Cardiac muscle cell (in vitro differentiated cells and primary cell): ENCODE results near the gene ACRBP. TPM values are rescaled to one million over a fixed set of nuclear protein-coding genes. Genes with fewer than 3 reads are reported as not detected.

Experiments
- DNase-seq, 2 donors: peaks; one replicate each; pipeline versions ENCODE4 v3.0.0 to v3.0.0-alpha.2; 2010 to 2017; ENCODE audit warnings: low read depth in 1 of 2, low spot score in 1 of 2
- H3K27ac ChIP-seq: fragments of 200-600 bp; sonication (generic); 2 replicates; pipeline ENCODE4 v1.5.1; 2016
- H3K27me3 ChIP-seq: fragments of 200-600 bp; sonication (generic); 2 replicates; pipeline ENCODE4 v1.6.0; 2016; ENCODE audit warnings: control low read depth
- H3K36me3 ChIP-seq: fragments of 200-600 bp; sonication (generic); 2 replicates; pipeline ENCODE4 v1.5.1; 2016; ENCODE audit warnings: control low read depth
- H3K4me1 ChIP-seq: fragments of 200-600 bp; sonication (generic); 2 replicates; pipeline ENCODE4 v1.8.1; 2017; ENCODE audit warnings: low read depth, mild to moderate bottlenecking, mixed run types
- H3K4me3 ChIP-seq: fragments of 200-600 bp; sonication (generic); 2 replicates; pipeline ENCODE4 v1.5.1; 2016; ENCODE audit warnings: mild to moderate bottlenecking
- H3K9me3 ChIP-seq: fragments of 200-600 bp; sonication (generic); 2 replicates; pipeline ENCODE4 v1.5.1; 2017; ENCODE audit warnings: low read depth, mild to moderate bottlenecking, control low read depth
- polyA plus RNA-seq: library from polyadenylated mRNA; unstranded; fragments of >200 nt; fragmentation: Nextera tagmentation; extraction: Ambion mirVana; gene quantifications from 2 replicates; pipeline ENCODE4 v1.2.1, GENCODE V29; 2016
- total RNA-seq: library from RNA; depleted of rRNA; stranded (reverse); fragments of >200 nt; gene quantifications from 2 replicates; pipeline ENCODE4 v1.2.3, GENCODE V29; 2016
- TF ChIP-seq, protein P1 (sequence below): IDR thresholded peaks from 2 replicates; pipeline ENCODE4 v1.5.1; 2012; ENCODE audit warnings: low read depth, mild to moderate bottlenecking, low read length

ACRBP gene
- total RNA-seq (0.99 and 2.8 TPM in 2 replicates), polyA plus RNA-seq (2.6 and 7.0 TPM in 2 replicates)

DNA sequence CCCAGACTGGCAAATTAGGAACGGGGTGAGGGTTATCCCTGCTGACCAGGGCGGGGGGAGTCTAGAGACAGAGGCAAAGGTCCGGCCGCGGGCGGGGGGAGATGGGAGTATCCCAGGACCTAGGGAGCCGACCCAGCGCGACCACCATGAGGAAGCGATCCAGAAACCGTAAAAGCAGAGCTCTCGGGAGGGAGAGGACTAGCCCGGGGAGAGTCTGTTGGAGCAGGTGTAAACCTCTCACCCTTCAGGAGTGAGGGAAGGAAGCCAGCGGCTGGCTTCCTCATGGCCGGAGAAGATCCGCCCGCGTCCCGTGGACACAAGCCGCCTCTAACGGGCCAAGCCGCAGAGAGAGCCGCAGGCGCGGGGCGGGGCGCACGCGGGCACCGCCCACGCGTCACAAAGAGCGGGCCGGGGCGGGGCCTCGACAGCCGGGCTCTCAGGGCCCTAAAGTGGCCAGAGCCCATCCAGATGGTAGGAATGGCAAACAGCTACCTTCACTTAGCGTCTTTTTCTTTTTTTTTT lies at the start of gene ACRBP:
Gene ACRBP, minus strand, starts transcription at position 350 of the 522 bp plus-strand sequence. Its CDS starts 66 bp downstream, at position 284.
- Histone ChIP-seq H3K4me3 (peak within 1 kb of the TSS; percentile 30), H3K4me1 (no peaks in the 10 kb centered on the region), H3K27ac (no peak within 1 kb of the TSS), H3K27me3 (no peaks in the 10 kb centered on the region), H3K9me3 (no peaks in the 10 kb centered on the region), H3K36me3 (peaks cover 9% of the 10 kb centered on the region)
- TF ChIP-seq, protein P1, sequence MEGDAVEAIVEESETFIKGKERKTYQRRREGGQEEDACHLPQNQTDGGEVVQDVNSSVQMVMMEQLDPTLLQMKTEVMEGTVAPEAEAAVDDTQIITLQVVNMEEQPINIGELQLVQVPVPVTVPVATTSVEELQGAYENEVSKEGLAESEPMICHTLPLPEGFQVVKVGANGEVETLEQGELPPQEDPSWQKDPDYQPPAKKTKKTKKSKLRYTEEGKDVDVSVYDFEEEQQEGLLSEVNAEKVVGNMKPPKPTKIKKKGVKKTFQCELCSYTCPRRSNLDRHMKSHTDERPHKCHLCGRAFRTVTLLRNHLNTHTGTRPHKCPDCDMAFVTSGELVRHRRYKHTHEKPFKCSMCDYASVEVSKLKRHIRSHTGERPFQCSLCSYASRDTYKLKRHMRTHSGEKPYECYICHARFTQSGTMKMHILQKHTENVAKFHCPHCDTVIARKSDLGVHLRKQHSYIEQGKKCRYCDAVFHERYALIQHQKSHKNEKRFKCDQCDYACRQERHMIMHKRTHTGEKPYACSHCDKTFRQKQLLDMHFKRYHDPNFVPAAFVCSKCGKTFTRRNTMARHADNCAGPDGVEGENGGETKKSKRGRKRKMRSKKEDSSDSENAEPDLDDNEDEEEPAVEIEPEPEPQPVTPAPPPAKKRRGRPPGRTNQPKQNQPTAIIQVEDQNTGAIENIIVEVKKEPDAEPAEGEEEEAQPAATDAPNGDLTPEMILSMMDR, result no peak
- peak; percentile 74 to 88 for DNase-seq

DNA sequence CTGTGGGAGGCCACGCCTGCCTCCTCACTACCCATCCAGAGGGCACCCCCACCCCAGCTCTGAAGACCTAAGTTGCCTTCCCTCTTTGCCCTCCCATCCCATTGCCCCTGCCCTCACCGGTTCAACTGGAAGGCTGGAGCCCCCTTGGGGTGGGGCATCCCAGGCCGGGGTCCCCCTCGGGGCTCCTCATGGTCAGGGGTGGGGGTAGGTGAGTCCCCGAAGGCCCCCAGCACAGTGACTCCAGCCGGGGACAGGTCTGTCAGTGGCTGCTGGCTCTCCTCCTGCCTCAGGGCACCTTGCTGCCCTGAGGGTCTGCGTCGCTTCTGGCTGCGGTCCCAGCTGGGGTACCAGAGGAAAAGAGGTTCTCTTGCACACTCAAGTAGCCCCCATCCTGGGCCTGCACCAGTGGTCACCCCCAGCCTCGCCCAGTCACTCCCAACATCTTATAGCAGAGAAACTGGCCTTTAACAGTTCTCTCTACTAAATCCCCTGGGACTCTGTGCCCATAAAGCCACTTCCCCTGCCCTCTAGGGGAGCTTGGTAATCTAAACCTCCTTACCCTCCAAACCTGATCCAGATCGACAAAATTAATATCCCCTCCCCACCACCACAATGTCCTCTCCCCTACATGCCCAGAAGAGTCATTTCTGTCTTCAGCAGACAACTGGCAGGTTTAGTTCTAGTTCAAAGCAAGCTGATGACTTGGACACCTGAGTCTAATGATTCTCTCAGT lies 48.2 kb upstream of the ACRBP start:
- TF ChIP-seq, protein P1, result no peak
- no peaks in the 10 kb centered on the region for H3K36me3 ChIP-seq
- no peaks in the 10 kb centered on the region for H3K9me3 ChIP-seq
- no peak overlapping the region for H3K27ac ChIP-seq
- no peak overlapping the region for H3K4me3 ChIP-seq
- DNase-seq, result no peak
- peaks cover 22% of the 10 kb centered on the region for H3K27me3 ChIP-seq
- H3K4me1 ChIP-seq, result no peaks in the 10 kb centered on the region

DNA sequence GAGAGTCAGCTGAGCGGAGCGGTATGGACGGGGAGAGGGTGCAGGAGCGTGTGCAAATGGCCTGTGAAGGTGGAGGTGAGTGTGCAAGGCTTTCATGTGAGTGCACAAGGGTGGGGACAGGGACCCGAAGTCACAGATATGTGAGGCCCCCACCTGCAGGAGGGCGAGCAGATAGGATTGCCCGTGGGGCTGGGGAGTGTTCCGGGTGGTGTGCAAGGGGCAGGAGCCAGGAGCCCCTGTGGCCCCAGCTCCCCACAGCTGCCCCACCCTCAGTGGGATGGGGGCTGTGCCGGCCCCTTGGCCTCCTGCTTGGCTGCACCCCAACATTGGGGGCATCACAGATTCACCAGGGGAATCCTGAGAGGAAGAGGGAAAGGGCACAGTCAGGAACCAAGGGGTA lies 47.5 kb upstream of the ACRBP start:
- no peak for DNase-seq
- Histone ChIP-seq H3K27me3 (peaks cover 15% of the 10 kb centered on the region), H3K4me1 (peaks cover 4% of the 10 kb centered on the region), H3K4me3 (no peak overlapping the region), H3K9me3 (no peaks in the 10 kb centered on the region), H3K36me3 (no peaks in the 10 kb centered on the region), H3K27ac (no peak overlapping the region)
- TF ChIP-seq, protein P1, result no peak

DNA sequence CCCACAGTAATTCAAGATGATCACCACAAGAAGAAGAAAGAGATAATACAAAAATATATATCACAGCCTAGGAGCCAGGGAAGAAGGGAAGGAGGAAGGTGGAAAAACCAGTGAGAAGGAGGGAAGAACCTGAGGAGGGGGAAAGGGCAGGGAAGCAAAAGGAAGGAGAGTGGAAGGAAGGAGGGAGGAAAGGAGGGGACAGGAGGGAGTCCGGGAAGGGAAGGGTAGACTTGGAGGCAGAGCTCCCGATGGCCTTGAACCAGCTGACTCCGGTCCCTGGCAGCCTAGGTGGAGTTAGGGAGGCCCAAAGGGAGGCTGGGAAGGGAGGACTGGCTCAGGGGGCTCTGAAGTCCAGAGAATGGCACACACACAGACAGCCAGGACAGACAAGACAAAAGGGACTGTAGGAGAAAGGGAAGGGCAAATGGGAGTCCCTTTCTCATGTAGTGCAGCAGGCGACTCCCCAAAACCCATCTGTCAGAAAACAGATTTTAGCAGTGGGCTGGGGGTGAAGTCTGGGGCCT lies 46.7 kb upstream of the ACRBP start:
- DNase-seq, result no peak
- Histone ChIP-seq H3K9me3 (no peaks in the 10 kb centered on the region), H3K4me1 (peaks cover 4% of the 10 kb centered on the region), H3K36me3 (no peaks in the 10 kb centered on the region), H3K4me3 (no peak overlapping the region), H3K27ac (no peak overlapping the region), H3K27me3 (peaks cover 7% of the 10 kb centered on the region)
- TF ChIP-seq, protein P1, result no peak

DNA sequence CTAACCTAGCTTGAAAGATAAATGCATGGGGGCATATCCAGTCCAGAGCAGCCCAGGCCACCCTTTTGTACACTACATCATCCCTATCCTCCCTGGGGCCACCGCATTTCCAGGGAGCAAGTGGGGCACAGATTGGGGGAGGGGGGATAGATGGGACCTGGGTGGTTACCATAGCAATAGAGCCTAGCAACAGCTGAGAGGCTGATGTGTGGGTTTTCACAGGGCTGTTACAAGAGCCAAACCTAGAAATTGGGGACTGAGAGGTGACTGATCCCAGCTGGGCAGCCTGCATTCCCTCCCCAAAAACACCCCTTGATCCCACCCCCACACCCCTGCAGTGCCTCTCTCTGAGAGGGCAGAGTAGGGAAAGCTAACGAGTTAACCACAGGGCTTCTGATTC lies 45.7 kb upstream of the ACRBP start:
- Histone ChIP-seq H3K4me1 (peaks cover 6% of the 10 kb centered on the region), H3K36me3 (no peaks in the 10 kb centered on the region), H3K27me3 (no peaks in the 10 kb centered on the region), H3K9me3 (no peaks in the 10 kb centered on the region), H3K4me3 (no peak overlapping the region), H3K27ac (no peak overlapping the region)
- TF ChIP-seq, protein P1, result no peak
- DNase-seq, result no peak
